ENCODE results near the gene PRICKLE1.

DNA sequence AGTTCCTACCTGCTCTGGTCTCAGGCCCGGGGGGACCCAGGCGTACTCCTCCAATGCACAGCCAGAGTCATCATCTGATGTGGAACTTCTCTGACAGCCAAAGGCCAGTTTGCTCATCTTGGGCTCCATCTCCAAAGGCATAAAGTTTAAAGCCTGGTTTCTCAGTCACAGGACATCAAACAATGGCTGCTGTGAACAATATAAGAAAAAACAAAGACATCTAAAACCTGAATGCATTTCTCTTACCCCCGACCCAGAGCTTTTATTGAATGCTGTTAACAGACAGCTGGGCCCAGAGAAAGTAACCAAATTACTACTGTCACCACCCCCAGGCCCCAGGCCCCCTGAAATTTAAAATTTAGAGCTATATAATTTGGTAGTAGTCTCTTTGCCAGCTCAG is 117.2 kb downstream of the PRICKLE1 start:
- TF ChIP-seq, protein P1, sequence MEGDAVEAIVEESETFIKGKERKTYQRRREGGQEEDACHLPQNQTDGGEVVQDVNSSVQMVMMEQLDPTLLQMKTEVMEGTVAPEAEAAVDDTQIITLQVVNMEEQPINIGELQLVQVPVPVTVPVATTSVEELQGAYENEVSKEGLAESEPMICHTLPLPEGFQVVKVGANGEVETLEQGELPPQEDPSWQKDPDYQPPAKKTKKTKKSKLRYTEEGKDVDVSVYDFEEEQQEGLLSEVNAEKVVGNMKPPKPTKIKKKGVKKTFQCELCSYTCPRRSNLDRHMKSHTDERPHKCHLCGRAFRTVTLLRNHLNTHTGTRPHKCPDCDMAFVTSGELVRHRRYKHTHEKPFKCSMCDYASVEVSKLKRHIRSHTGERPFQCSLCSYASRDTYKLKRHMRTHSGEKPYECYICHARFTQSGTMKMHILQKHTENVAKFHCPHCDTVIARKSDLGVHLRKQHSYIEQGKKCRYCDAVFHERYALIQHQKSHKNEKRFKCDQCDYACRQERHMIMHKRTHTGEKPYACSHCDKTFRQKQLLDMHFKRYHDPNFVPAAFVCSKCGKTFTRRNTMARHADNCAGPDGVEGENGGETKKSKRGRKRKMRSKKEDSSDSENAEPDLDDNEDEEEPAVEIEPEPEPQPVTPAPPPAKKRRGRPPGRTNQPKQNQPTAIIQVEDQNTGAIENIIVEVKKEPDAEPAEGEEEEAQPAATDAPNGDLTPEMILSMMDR (IDR thresholded peaks at IDR 0.05; ENCODE audit: extremely low read depth in 1 of 2, insufficient read depth in 1 of 2, low read depth in 1 of 2, low read length in 2 of 2): no peak
- TF ChIP-seq EZH2 (IDR thresholded peaks at IDR 0.05; ENCODE audit: borderline replicate concordance, low read depth, low read length, severe bottlenecking): no peak
- TF ChIP-seq, protein P2, sequence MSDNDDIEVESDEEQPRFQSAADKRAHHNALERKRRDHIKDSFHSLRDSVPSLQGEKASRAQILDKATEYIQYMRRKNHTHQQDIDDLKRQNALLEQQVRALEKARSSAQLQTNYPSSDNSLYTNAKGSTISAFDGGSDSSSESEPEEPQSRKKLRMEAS (IDR thresholded peaks at IDR 0.05; ENCODE audit: insufficient read depth, insufficient read length): no peak
- TF ChIP-seq POLR2A (IDR thresholded peaks at IDR 0.05; ENCODE audit: low read depth, low read length): no peak

All from endothelial cell of umbilical vein (primary cell).